IMR-90 (cell line): Measurements from ENCODE around the gene DEF6. TPM values are rescaled to one million over a fixed set of nuclear protein-coding genes. Genes with fewer than 3 reads are reported as not detected.

Experiments
- ATAC-seq: fragments of 200-7000 bp; cut with Tn5 transposase; 2 replicates; pipeline ENCODE4 v1.9.1; 2020; ENCODE audit warnings: low read depth, mild to moderate bottlenecking, moderate library complexity
- BruUV-seq: library from RNA; stranded (reverse); fragments of 400-500 nt; replicated peaks from 2 replicates; lab custom pipeline; 2021; lab: Mats Ljungman, UMichigan
- CTCF ChIA-PET: fragments of 300-600 bp; formaldehyde crosslinking; extraction: SDS; loops from one replicate; lab custom pipeline; 2021; ENCODE audit warnings: antibody characterized with exemption; lab: Yijun Ruan, JAX
- POLR2A ChIA-PET: fragments of 300-600 bp; sonication (Branson Sonifier 250); formaldehyde crosslinking; loops from one replicate; lab custom pipeline; 2022; ENCODE audit warnings: antibody characterized with exemption; ENCODE audit not compliant: unreplicated experiment; lab: Charles Lee
- DNase-seq: peaks from one replicate; pipeline ENCODE4 v3.0.0; 2013
- H2AFZ ChIP-seq: replicated peaks from 2 replicates; pipeline ENCODE3; 2013; ENCODE audit warnings: low read length, mild to moderate bottlenecking; ENCODE audit not compliant: poor library complexity
- H2AK5ac ChIP-seq: 2 replicates; pipeline ENCODE4 v1.6.1; 2013; ENCODE audit warnings: low read depth, low read length, inconsistent platforms
- H2AK9ac ChIP-seq: replicated peaks from 2 replicates; pipeline ENCODE3; 2013; ENCODE audit warnings: mild to moderate bottlenecking, low read depth, low read length, moderate library complexity; ENCODE audit not compliant: poor library complexity
- H2BK120ac ChIP-seq: 2 replicates; pipeline ENCODE4 v1.6.1; 2013; ENCODE audit warnings: low read depth, low read length, inconsistent platforms
- H2BK15ac ChIP-seq: 3 replicates; pipeline ENCODE4 v1.6.1; 2013; ENCODE audit warnings: low read depth, low read length, inconsistent platforms
- H2BK20ac ChIP-seq: 2 replicates; pipeline ENCODE4 v1.6.1; 2013; ENCODE audit warnings: low read depth, mild to moderate bottlenecking, inconsistent platforms, low read length, moderate library complexity
- H2BK5ac ChIP-seq: 2 replicates; pipeline ENCODE4 v1.6.1; 2013; ENCODE audit warnings: mild to moderate bottlenecking, low read depth, low read length, inconsistent platforms; ENCODE audit not compliant: poor library complexity, severe bottlenecking
- H3K14ac ChIP-seq: replicated peaks from 2 replicates; pipeline ENCODE4 v1.6.1; 2013; ENCODE audit warnings: low read depth, low read length, inconsistent platforms
- H3K18ac ChIP-seq: 2 replicates; pipeline ENCODE4 v1.6.1; 2013; ENCODE audit warnings: low read depth, low read length, control low read depth
- H3K23ac ChIP-seq: 2 replicates; pipeline ENCODE4 v1.6.1; 2013; ENCODE audit warnings: low read depth, low read length, inconsistent platforms
- H3K27ac ChIP-seq: 2 replicates; pipeline ENCODE4 v1.5.1; 2013; ENCODE audit warnings: mild to moderate bottlenecking, control low read depth, low read length; ENCODE audit not compliant: insufficient read depth
- H3K27me3 ChIP-seq: 2 replicates; pipeline ENCODE4 v1.6.1; 2013; ENCODE audit warnings: low read length; ENCODE audit not compliant: control insufficient read depth, insufficient read depth
- H3K36me3 ChIP-seq: 2 replicates; pipeline ENCODE4 v1.6.1; 2013; ENCODE audit warnings: low read length, mixed read lengths; ENCODE audit not compliant: control insufficient read depth, insufficient read depth
- H3K4ac ChIP-seq: 2 replicates; pipeline ENCODE4 v1.6.1; 2013; ENCODE audit warnings: low read depth, low read length, inconsistent platforms
- H3K4me1 ChIP-seq: 2 replicates; pipeline ENCODE4 v1.6.1; 2013; ENCODE audit warnings: low read length, mixed read lengths; ENCODE audit not compliant: control insufficient read depth, insufficient read depth
- H3K4me2 ChIP-seq: 2 replicates; pipeline ENCODE4 v1.6.1; 2013; ENCODE audit warnings: low read depth, mild to moderate bottlenecking, control low read depth, low read length, moderate library complexity
- H3K4me3 ChIP-seq: 2 replicates; pipeline ENCODE4 v1.5.1; 2013; ENCODE audit warnings: low read depth, mild to moderate bottlenecking, control low read depth, low read length, moderate library complexity; ENCODE audit not compliant: insufficient read depth
- H3K56ac ChIP-seq: 2 replicates; pipeline ENCODE4 v1.6.1; 2013; ENCODE audit warnings: low read length, inconsistent platforms; ENCODE audit not compliant: insufficient read depth; ENCODE audit errors: extremely low read depth
- H3K79me1 ChIP-seq, 2 experiments: 2 replicates each; pipeline ENCODE4 v1.6.1; 2013; ENCODE audit warnings: low read length in 2 of 2, inconsistent platforms in 1 of 2, low read depth in 1 of 2
- H3K9ac ChIP-seq: 2 replicates; pipeline ENCODE4 v1.6.1; 2013; ENCODE audit warnings: low read depth, low read length, control low read depth
- H3K9me1 ChIP-seq: 2 replicates; pipeline ENCODE4 v1.6.1; 2013; ENCODE audit warnings: low read length, inconsistent platforms; ENCODE audit not compliant: insufficient read depth
- H3K9me3 ChIP-seq: 2 replicates; pipeline ENCODE4 v1.6.1; 2013; ENCODE audit warnings: low read length; ENCODE audit not compliant: control insufficient read depth, insufficient read depth
- H4K20me1 ChIP-seq: 2 replicates; pipeline ENCODE4 v1.6.1; 2013; ENCODE audit warnings: low read length, inconsistent platforms; ENCODE audit not compliant: insufficient read depth
- H4K5ac ChIP-seq: 2 replicates; pipeline ENCODE4 v1.6.1; 2013; ENCODE audit warnings: mild to moderate bottlenecking, low read depth, low read length, control low read depth
- H4K8ac ChIP-seq, 2 experiments: 2 replicates each; pipeline ENCODE4 v1.6.1; 2013; ENCODE audit warnings: low read depth in 2 of 2, low read length in 2 of 2, control low read depth in 1 of 2, inconsistent platforms in 1 of 2
- H4K91ac ChIP-seq: 2 replicates; pipeline ENCODE4 v1.6.1; 2013; ENCODE audit warnings: low read depth, low read length, inconsistent platforms; ENCODE audit not compliant: insufficient read depth
- BHLHE40 ChIP-seq: fragments of 150-350 bp; IDR thresholded peaks from 2 replicates; pipeline ENCODE4 v1.6.1; 2016; ENCODE audit warnings: mild to moderate bottlenecking, low read depth, low read length
- CEBPB ChIP-seq: IDR thresholded peaks from 2 replicates; pipeline ENCODE4 v1.6.1; 2012; ENCODE audit warnings: low read depth, low read length, improper control_type of control experiment
- CHD1 ChIP-seq: IDR thresholded peaks from 2 replicates; pipeline ENCODE4 v1.6.1; 2012; ENCODE audit warnings: low read depth, low read length, improper control_type of control experiment
- FOS ChIP-seq: fragments of 150-350 bp; IDR thresholded peaks from 2 replicates; pipeline ENCODE4 v1.6.1; 2016; ENCODE audit warnings: low read depth, low read length
- MAFK ChIP-seq: IDR thresholded peaks from 2 replicates; pipeline ENCODE4 v1.6.1; 2012; ENCODE audit warnings: low read depth, low read length, improper control_type of control experiment
- RFX5 ChIP-seq: IDR thresholded peaks from 2 replicates; pipeline ENCODE4 v1.8.0; 2012; ENCODE audit warnings: low read depth, mild to moderate bottlenecking, low read length, moderate library complexity
- SMC3 ChIP-seq: fragments of 150-350 bp; IDR thresholded peaks from 2 replicates; pipeline ENCODE4 v1.6.1; 2016; ENCODE audit warnings: low read depth, mild to moderate bottlenecking, antibody characterized with exemption, low read length, moderate library complexity
- WGBS, 2 experiments: methylation state at CpG; one replicate each; pipeline versions ENCODE4 v1.1.5 to v1.1.7; 2013; ENCODE audit warnings: missing lambda C conversion rate in 2 of 2; ENCODE audit not compliant: insufficient read length in 1 of 2; ENCODE audit errors: extremely low coverage in 2 of 2; 5-methylcytosine and 5-hydroxymethylcytosine counted together
- dilution Hi-C: fragments of 300-500 bp; cut with HindIII; formaldehyde crosslinking; loops from one replicate; pipeline ENCODE4 v1.14.3; 2018; ENCODE audit warnings: low sequenced_read_pairs; ENCODE audit not compliant: unreplicated experiment
- in situ Hi-C: fragments of 300-500 bp; cut with MboI; formaldehyde crosslinking; loops from 3 replicates; pipeline ENCODE4 v1.14.3; 2019; ENCODE audit warnings: low sequenced_read_pairs, inconsistent platforms, mixed read lengths
- intact Hi-C: fragments of 100-400 bp; cut with micrococcal nuclease; formaldehyde crosslinking; loops from 2 replicates; pipeline ENCODE4 v1.10.0; 2022
- polyA plus RNA-seq, 3 experiments: library from polyadenylated mRNA; depleted of rRNA; stranded (reverse); fragments of >200 nt; gene quantifications; 2 replicates each; pipeline ENCODE4 v1.2.3, GENCODE V29; 2012; ENCODE audit warnings: low replicate concordance in 1 of 3
- total RNA-seq: library from RNA; depleted of rRNA; stranded (reverse); fragments of >200 nt; gene quantifications from 2 replicates; pipeline ENCODE4 v1.2.3, GENCODE V29; 2012
- TF ChIP-seq, protein P1 (sequence below): fragments of 150-350 bp; IDR thresholded peaks from 2 replicates; pipeline ENCODE4 v1.6.1; 2016; ENCODE audit warnings: low read depth, mild to moderate bottlenecking, low read length, moderate library complexity, borderline replicate concordance
- TF ChIP-seq, protein P2 (sequence below): fragments of 150-350 bp; IDR thresholded peaks from 2 replicates; pipeline ENCODE4 v1.6.1; 2017; ENCODE audit warnings: mild to moderate bottlenecking, antibody characterized with exemption, low read length, low read depth

Gene DEF6
- total and polyA plus RNA-seq, 2 of the 4 experiments (the other 2 are of a cell fraction), result 2.5 to 4.2 TPM

DNA sequence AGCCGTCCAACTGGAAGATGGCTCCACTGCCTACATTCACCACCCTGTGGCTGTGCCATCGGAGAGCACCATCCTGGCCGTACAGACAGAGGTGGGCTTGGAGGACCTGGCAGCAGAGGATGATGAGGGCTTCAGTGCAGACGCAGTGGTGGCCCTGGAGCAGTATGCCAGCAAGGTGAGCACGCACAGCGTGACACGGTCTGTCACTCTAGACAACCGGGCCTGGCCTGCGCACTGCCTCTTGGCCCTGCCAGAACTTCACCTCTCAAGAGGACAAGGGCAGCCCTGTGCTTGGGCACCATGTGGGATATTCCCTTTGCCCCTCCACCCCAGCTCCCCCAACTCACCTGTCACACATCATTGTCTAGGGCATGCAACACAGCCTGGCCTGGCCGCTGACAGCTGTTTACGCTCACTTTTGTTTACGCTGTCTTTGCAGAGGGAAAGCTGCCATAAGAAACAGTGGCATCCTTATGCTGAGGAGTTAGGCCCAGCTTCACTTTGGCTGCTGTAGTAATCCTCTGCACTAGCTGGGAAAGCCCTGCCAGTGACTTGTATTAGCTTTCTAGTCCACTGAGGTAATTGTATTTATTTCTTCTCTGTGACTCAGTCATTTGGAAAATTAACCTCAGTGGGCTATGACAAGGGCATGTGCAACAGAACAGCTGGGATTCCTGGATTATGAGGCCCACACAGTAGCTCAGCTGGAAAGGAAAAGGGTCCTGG lies 9.8 kb upstream of the DEF6 start:
- ATAC-seq (peak; percentile 95), DNase-seq (peak; percentile 91)
- intact Hi-C loops (loop anchor here (1.0 kb wide), 1 partner anchor 29 kb away; the partner anchor contains the start of gene ZNF76), dilution Hi-C loops (no loop called here), in situ Hi-C loops (no loop called here)
- no peak overlapping the region; the same call in 1 of the 2 replicates for H3K14ac ChIP-seq
- no peak overlapping the region; the same call in 1 of the 2 replicates for H3K4ac ChIP-seq
- H3K56ac ChIP-seq, result no peak overlapping the region
- H3K4me3 ChIP-seq, result no peak overlapping the region
- H2AK9ac ChIP-seq, result peak overlapping the region; percentile 52
- no peaks in the 10 kb centered on the region for H3K79me1 ChIP-seq
- H3K36me3 ChIP-seq, result peaks cover 53% of the 10 kb centered on the region
- peak overlapping the region; percentile 31; the same call in 1 of the 2 replicates for H2AK5ac ChIP-seq
- no peak overlapping the region for H2BK5ac ChIP-seq
- peaks cover 12% of the 10 kb centered on the region for H4K20me1 ChIP-seq
- WGBS, 2 experiments, result 95% methylated on average over 4 of the region's 12 CpGs; no CpG with 5 or more reads in 1 of the 2 experiments
- no peak overlapping the region for H4K5ac ChIP-seq
- BruUV-seq, result no TSS peak
- no peak overlapping the region for H3K18ac ChIP-seq
- H3K9me1 ChIP-seq, result peaks cover 17% of the 10 kb centered on the region
- H3K4me1 ChIP-seq, result peaks cover 16% of the 10 kb centered on the region
- TF ChIP-seq SMC3 (no peak), MAFK (no peak), BHLHE40 (peak; percentile 80), FOS (peak; percentile 69), CEBPB (peak; percentile 49), CHD1 (no peak), RFX5 (no peak)
- TF ChIP-seq, protein P1, sequence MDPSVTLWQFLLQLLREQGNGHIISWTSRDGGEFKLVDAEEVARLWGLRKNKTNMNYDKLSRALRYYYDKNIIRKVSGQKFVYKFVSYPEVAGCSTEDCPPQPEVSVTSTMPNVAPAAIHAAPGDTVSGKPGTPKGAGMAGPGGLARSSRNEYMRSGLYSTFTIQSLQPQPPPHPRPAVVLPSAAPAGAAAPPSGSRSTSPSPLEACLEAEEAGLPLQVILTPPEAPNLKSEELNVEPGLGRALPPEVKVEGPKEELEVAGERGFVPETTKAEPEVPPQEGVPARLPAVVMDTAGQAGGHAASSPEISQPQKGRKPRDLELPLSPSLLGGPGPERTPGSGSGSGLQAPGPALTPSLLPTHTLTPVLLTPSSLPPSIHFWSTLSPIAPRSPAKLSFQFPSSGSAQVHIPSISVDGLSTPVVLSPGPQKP, result no peak
- TF ChIP-seq, protein P2, sequence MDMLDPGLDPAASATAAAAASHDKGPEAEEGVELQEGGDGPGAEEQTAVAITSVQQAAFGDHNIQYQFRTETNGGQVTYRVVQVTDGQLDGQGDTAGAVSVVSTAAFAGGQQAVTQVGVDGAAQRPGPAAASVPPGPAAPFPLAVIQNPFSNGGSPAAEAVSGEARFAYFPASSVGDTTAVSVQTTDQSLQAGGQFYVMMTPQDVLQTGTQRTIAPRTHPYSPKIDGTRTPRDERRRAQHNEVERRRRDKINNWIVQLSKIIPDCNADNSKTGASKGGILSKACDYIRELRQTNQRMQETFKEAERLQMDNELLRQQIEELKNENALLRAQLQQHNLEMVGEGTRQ, result no peak
- H2BK20ac ChIP-seq, result no peak overlapping the region
- no peak overlapping the region for H3K4me2 ChIP-seq
- H2AFZ ChIP-seq, result no peak overlapping the region
- no peak overlapping the region for H3K9ac ChIP-seq
- CTCF ChIA-PET, result interaction anchor here (0.5 to 1.4 kb wide), 3 partner anchors 19 to 162 kb away, joined by 3 to 4 read pairs (median 3); no protein-coding TSS in a partner anchor
- POLR2A ChIA-PET, result no interaction called here
- 0 out of 2 replicates have a peak overlapping the region, but pooled peaks have one; percentile 18 for H4K91ac ChIP-seq
- H2BK120ac ChIP-seq, result no peak overlapping the region
- H2BK15ac ChIP-seq, result no peak overlapping the region; the same call in 2 of the 3 replicates
- H4K8ac ChIP-seq, result no peak overlapping the region
- peak overlapping the region; percentile 0; the same call in 1 of the 2 replicates for H3K27ac ChIP-seq
- no peak overlapping the region for H3K23ac ChIP-seq
- no peaks in the 10 kb centered on the region for H3K9me3 ChIP-seq
- H3K27me3 ChIP-seq, result no peaks in the 10 kb centered on the region
